ENCODE results near the gene UNCX.
"Not testable (repeated sequence)": the region's sequence is repeated elsewhere in the genome, so short reads cannot be mapped to it uniquely, and the experiment has no call there.

The UNCX gene

DNA sequence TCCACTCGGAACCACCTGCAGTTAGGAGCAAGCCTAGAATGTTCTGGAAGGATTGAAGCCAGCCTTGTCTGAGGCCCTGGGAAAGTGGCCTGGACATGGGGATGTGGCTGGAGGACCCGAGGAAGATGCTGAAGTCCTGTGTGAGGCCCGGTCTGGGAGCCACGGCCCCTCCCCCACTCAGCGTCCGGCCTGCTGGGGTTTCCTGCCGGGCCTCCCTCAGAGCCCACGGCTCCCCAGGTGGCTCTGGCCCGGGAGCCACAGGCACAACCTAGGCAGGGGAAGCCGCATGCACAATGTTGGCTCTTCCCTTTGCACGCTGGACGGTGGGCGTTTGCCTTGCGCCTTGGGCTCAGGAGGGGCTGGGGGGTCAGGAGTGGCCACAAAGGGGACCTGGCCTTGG, 39.0 kb downstream of the UNCX start:
- no peaks in the 10 kb centered on the region for H3K79me1 ChIP-seq (ENCODE audit: low read length)
- no peak overlapping the region for H3K27ac ChIP-seq (ENCODE audit: low read depth, low read length)
- H4K8ac ChIP-seq (ENCODE audit: low read depth, low read length), result no peak overlapping the region
- H4K91ac ChIP-seq (ENCODE audit: low read depth, low read length), result no peak overlapping the region
- no peaks in the 10 kb centered on the region for H3K36me3 ChIP-seq (ENCODE audit: control insufficient read depth in 1 of 2, insufficient read depth in 2 of 2, low read length in 2 of 2)
- no peak overlapping the region for H4K12ac ChIP-seq (ENCODE audit: low read depth, low read length)
- no peaks in the 10 kb centered on the region for H3K79me2 ChIP-seq (ENCODE audit: control insufficient read depth, insufficient read depth, low read length, poor library complexity)
- no peak overlapping the region for H3K4me3 ChIP-seq (ENCODE audit: low read depth, low read length)
- H3K4ac ChIP-seq (ENCODE audit: low read depth, low read length), result no peak overlapping the region
- no peak overlapping the region for H3K9ac ChIP-seq (ENCODE audit: low read length)
- no peak overlapping the region for H2BK12ac ChIP-seq (ENCODE audit: low read length)
- H2BK5ac ChIP-seq (ENCODE audit: low read depth, low read length, poor library complexity), result no peak overlapping the region
- no peak overlapping the region for H3K18ac ChIP-seq (ENCODE audit: low read length)
- no peak overlapping the region for H2BK120ac ChIP-seq (ENCODE audit: insufficient read depth, low read length, poor library complexity)
- H2AK5ac ChIP-seq (ENCODE audit: low read length), result no peak overlapping the region
- H3K27me3 ChIP-seq (ENCODE audit: insufficient read depth, low read length), result no peaks in the 10 kb centered on the region
- no peak overlapping the region for H2AFZ ChIP-seq (ENCODE audit: insufficient read depth, low read length, poor library complexity)
- no peak for DNase-seq
- H3K14ac ChIP-seq (ENCODE audit: low read length), result no peak overlapping the region
- no CpG with 5 or more reads among the region's 14 CpGs for WGBS (ENCODE audit: extremely low coverage, insufficient coverage, insufficient read length)
- no peak overlapping the region for H3K4me2 ChIP-seq (ENCODE audit: low read length)
- H3K9me3 ChIP-seq (ENCODE audit: insufficient read depth, low read depth, low read length), result peaks cover 9% of the 10 kb centered on the region
- H3K4me1 ChIP-seq (ENCODE audit: control insufficient read depth in 1 of 2, insufficient read depth in 2 of 2, low read length in 2 of 2), result no peaks in the 10 kb centered on the region
- H3K23ac ChIP-seq (ENCODE audit: low read length), result no peak overlapping the region

DNA sequence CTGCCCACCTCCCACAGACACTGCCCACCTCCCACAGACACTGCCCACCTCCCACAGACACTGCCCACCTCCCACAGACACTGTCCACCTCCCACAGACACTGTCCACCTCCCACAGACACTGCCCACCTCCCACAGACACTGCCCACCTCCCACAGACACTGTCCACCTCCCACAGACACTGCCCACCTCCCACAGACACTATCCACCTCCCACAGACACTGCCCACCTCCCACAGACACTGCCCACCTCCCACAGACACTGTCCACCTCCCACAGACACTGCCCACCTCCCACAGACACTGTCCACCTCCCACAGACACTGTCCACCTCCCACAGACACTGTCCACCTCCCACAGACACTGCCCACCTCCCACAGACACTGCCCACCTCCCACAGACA, 39.5 kb downstream of the UNCX start:
- H3K36me3 ChIP-seq (ENCODE audit: control insufficient read depth in 1 of 2, insufficient read depth in 2 of 2, low read length in 2 of 2); H3K14ac ChIP-seq (ENCODE audit: low read length); H3K23ac ChIP-seq (ENCODE audit: low read length); H2BK12ac ChIP-seq (ENCODE audit: low read length); H3K4me2 ChIP-seq (ENCODE audit: low read length); H3K4ac ChIP-seq (ENCODE audit: low read depth, low read length); H3K27ac ChIP-seq (ENCODE audit: low read depth, low read length); H3K79me2 ChIP-seq (ENCODE audit: control insufficient read depth, insufficient read depth, low read length, poor library complexity); H2AK5ac ChIP-seq (ENCODE audit: low read length); H2BK120ac ChIP-seq (ENCODE audit: insufficient read depth, low read length, poor library complexity); H3K79me1 ChIP-seq (ENCODE audit: low read length); H4K12ac ChIP-seq (ENCODE audit: low read depth, low read length); H3K9ac ChIP-seq (ENCODE audit: low read length); H3K4me3 ChIP-seq (ENCODE audit: low read depth, low read length); H4K8ac ChIP-seq (ENCODE audit: low read depth, low read length); H2AFZ ChIP-seq (ENCODE audit: insufficient read depth, low read length, poor library complexity); H3K18ac ChIP-seq (ENCODE audit: low read length); H3K4me1 ChIP-seq (ENCODE audit: control insufficient read depth in 1 of 2, insufficient read depth in 2 of 2, low read length in 2 of 2); DNase-seq; H3K27me3 ChIP-seq (ENCODE audit: insufficient read depth, low read length); H2BK5ac ChIP-seq (ENCODE audit: low read depth, low read length, poor library complexity); H4K91ac ChIP-seq (ENCODE audit: low read depth, low read length): not testable (repeated sequence)
- H3K9me3 ChIP-seq (ENCODE audit: insufficient read depth, low read depth, low read length), result peaks cover 10% of the 10 kb centered on the region

DNA sequence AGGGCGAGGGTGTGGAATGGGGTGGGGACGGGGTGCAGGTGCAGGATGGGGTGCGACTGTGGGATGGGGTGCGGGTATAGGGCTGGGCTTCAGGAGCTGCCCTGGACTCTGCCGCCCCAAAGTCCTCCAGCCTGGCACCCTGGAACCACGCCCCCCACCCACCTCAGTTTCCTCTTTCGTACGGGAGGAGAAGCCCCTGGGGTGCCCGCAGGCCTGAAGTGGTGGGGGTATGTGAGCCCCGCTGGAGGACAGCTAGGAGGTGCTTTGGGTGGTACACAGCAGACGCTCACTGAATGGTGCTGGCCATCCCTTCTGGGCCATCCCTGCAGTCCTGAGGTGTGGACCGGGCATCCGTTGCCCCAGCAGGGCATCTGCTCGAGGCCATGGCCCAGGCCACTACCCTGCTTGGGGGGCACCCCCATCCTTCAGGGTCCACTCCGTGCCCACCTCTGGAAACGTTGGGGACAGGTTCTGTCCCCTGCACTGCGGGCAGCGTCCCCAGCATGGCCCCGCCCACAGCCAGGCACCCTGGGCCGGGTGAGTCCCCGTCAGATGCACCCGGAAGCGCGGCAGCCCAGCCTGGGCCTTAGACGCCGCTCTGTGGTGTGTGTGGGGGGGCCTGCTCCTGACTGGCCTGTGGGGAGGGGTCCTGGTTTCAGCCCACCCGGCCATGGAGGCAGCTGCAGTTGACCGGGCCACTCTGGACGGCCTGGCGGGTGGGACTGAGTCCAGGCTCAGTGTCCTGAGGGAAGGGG, 41.6 kb downstream of the UNCX start:
- H3K27me3 ChIP-seq (ENCODE audit: insufficient read depth, low read length), result peaks cover 2% of the 10 kb centered on the region
- no CpG with 5 or more reads among the region's 30 CpGs for WGBS (ENCODE audit: extremely low coverage, insufficient coverage, insufficient read length)

DNA sequence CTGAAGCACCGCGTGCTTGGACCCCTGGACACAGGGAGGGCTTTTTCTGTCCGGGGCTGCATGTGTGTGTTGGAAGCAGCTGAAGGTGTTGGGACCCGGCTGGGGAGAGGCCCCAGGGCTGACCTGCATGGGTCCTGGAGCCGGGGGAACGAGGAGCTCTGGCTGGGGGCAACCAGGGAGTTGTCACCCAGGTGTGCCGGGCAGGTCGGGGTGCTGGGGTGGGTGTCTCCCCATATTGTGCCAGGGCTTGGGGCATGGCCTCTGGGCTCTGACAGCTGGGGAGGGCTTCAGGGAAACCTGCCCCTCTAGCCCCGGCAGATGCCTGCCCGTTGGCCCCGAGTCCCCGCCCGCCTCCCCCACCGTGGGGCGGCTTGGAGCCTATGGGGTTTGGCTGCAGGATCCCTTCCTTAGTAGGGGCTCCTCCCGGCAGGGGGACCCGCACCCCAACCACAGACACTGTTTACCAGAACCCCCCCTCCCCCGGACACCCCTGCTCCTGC, 42.3 kb downstream of the UNCX start:
- Histone ChIP-seq H4K8ac (ENCODE audit: low read depth, low read length) (no peak overlapping the region), H3K4me1 (ENCODE audit: control insufficient read depth in 1 of 2, insufficient read depth in 2 of 2, low read length in 2 of 2) (no peaks in the 10 kb centered on the region), H3K4me2 (ENCODE audit: low read length) (no peak overlapping the region), H3K14ac (ENCODE audit: low read length) (no peak overlapping the region), H3K79me1 (ENCODE audit: low read length) (no peaks in the 10 kb centered on the region), H3K4me3 (ENCODE audit: low read depth, low read length) (no peak overlapping the region), H3K79me2 (ENCODE audit: control insufficient read depth, insufficient read depth, low read length, poor library complexity) (no peaks in the 10 kb centered on the region), H2BK5ac (ENCODE audit: low read depth, low read length, poor library complexity) (no peak overlapping the region), H2BK120ac (ENCODE audit: insufficient read depth, low read length, poor library complexity) (no peak overlapping the region), H3K4ac (ENCODE audit: low read depth, low read length) (no peak overlapping the region), H3K18ac (ENCODE audit: low read length) (no peak overlapping the region), H4K91ac (ENCODE audit: low read depth, low read length) (no peak overlapping the region), H3K36me3 (ENCODE audit: control insufficient read depth in 1 of 2, insufficient read depth in 2 of 2, low read length in 2 of 2) (no peaks in the 10 kb centered on the region), H2AFZ (ENCODE audit: insufficient read depth, low read length, poor library complexity) (no peak overlapping the region), H3K27me3 (ENCODE audit: insufficient read depth, low read length) (peaks cover 2% of the 10 kb centered on the region), H2BK12ac (ENCODE audit: low read length) (no peak overlapping the region), H3K27ac (ENCODE audit: low read depth, low read length) (no peak overlapping the region), H3K9me3 (ENCODE audit: insufficient read depth, low read depth, low read length) (peaks cover 14% of the 10 kb centered on the region), H4K12ac (ENCODE audit: low read depth, low read length) (no peak overlapping the region), H3K23ac (ENCODE audit: low read length) (no peak overlapping the region), H2AK5ac (ENCODE audit: low read length) (no peak overlapping the region), H3K9ac (ENCODE audit: low read length) (no peak overlapping the region)
- no CpG with 5 or more reads among the region's 18 CpGs for WGBS (ENCODE audit: extremely low coverage, insufficient coverage, insufficient read length)
- no peak for DNase-seq

More for the DNA sequence above, 41.6 kb downstream of the UNCX start:
- no peak for DNase-seq
- no peak overlapping the region for H3K14ac ChIP-seq (ENCODE audit: low read length)
- H3K23ac ChIP-seq (ENCODE audit: low read length), result no peak overlapping the region
- H4K91ac ChIP-seq (ENCODE audit: low read depth, low read length), result no peak overlapping the region
- H3K18ac ChIP-seq (ENCODE audit: low read length), result no peak overlapping the region
- H2AFZ ChIP-seq (ENCODE audit: insufficient read depth, low read length, poor library complexity), result no peak overlapping the region
- H3K4ac ChIP-seq (ENCODE audit: low read depth, low read length), result no peak overlapping the region
- H3K4me2 ChIP-seq (ENCODE audit: low read length), result no peak overlapping the region
- H3K27ac ChIP-seq (ENCODE audit: low read depth, low read length), result no peak overlapping the region
- no peaks in the 10 kb centered on the region for H3K36me3 ChIP-seq (ENCODE audit: control insufficient read depth in 1 of 2, insufficient read depth in 2 of 2, low read length in 2 of 2)
- no peak overlapping the region for H4K12ac ChIP-seq (ENCODE audit: low read depth, low read length)
- H4K8ac ChIP-seq (ENCODE audit: low read depth, low read length), result no peak overlapping the region
- H2BK5ac ChIP-seq (ENCODE audit: low read depth, low read length, poor library complexity), result no peak overlapping the region
- H2AK5ac ChIP-seq (ENCODE audit: low read length), result no peak overlapping the region
- H3K9ac ChIP-seq (ENCODE audit: low read length), result no peak overlapping the region
- H3K79me2 ChIP-seq (ENCODE audit: control insufficient read depth, insufficient read depth, low read length, poor library complexity), result no peaks in the 10 kb centered on the region
- no peak overlapping the region for H3K4me3 ChIP-seq (ENCODE audit: low read depth, low read length)
- H3K4me1 ChIP-seq (ENCODE audit: control insufficient read depth in 1 of 2, insufficient read depth in 2 of 2, low read length in 2 of 2), result no peaks in the 10 kb centered on the region
- no peak overlapping the region for H2BK120ac ChIP-seq (ENCODE audit: insufficient read depth, low read length, poor library complexity)
- peaks cover 14% of the 10 kb centered on the region for H3K9me3 ChIP-seq (ENCODE audit: insufficient read depth, low read depth, low read length)
- no peak overlapping the region for H2BK12ac ChIP-seq (ENCODE audit: low read length)
- no peaks in the 10 kb centered on the region for H3K79me1 ChIP-seq (ENCODE audit: low read length)
